ENCODE results near the gene NSL1. TPM values are rescaled to one million over a fixed set of nuclear protein-coding genes. Genes with fewer than 3 reads are reported as not detected.

NSL1 gene
- total RNA-seq, 1 donor from 2014 or later = 33.0 TPM

GRCh38 chr1:212819726-212820125 lies 28.1 kb upstream of the NSL1 start:
- peaks cover 9% of the 10 kb centered on the region for H3K36me3 Mint-ChIP-seq (ENCODE audit: low read depth, unreplicated experiment)
- H3K27ac Mint-ChIP-seq (ENCODE audit: unreplicated experiment) = no peak overlapping the region
- peaks cover 5% of the 10 kb centered on the region for H3K4me1 Mint-ChIP-seq (ENCODE audit: unreplicated experiment)
- H3K9me3 Mint-ChIP-seq (ENCODE audit: unreplicated experiment) = no peaks in the 10 kb centered on the region
- no peak overlapping the region for H3K4me3 Mint-ChIP-seq (ENCODE audit: unreplicated experiment)
- TF ChIP-seq CTCF (IDR thresholded peaks at IDR 0.05; ENCODE audit: unreplicated experiment) = no peak
- H3K27me3 Mint-ChIP-seq (ENCODE audit: unreplicated experiment) = no peaks in the 10 kb centered on the region
- no peak for DNase-seq (ENCODE audit: low spot score)

GRCh38 chr1:212816567-212817278 lies 25.1 kb upstream of the NSL1 start:
- no peaks in the 10 kb centered on the region for H3K9me3 Mint-ChIP-seq (ENCODE audit: unreplicated experiment)
- H3K27me3 Mint-ChIP-seq (ENCODE audit: unreplicated experiment) = no peaks in the 10 kb centered on the region
- no peaks in the 10 kb centered on the region for H3K36me3 Mint-ChIP-seq (ENCODE audit: low read depth, unreplicated experiment)
- no peak for DNase-seq (ENCODE audit: low spot score)
- TF ChIP-seq CTCF (IDR thresholded peaks at IDR 0.05; ENCODE audit: unreplicated experiment) = no peak
- H3K4me1 Mint-ChIP-seq (ENCODE audit: unreplicated experiment) = peaks cover 5% of the 10 kb centered on the region
- no peak overlapping the region for H3K4me3 Mint-ChIP-seq (ENCODE audit: unreplicated experiment)
- no peak overlapping the region for H3K27ac Mint-ChIP-seq (ENCODE audit: unreplicated experiment)

- Mint-ChIP-seq H3K36me3 (ENCODE audit: low read depth, unreplicated experiment) (no peaks in the 10 kb centered on the region), H3K27ac (ENCODE audit: unreplicated experiment) (no peak overlapping the region), H3K4me3 (ENCODE audit: unreplicated experiment) (no peak overlapping the region), H3K4me1 (ENCODE audit: unreplicated experiment) (peaks cover 3% of the 10 kb centered on the region), H3K9me3 (ENCODE audit: unreplicated experiment) (no peaks in the 10 kb centered on the region), H3K27me3 (ENCODE audit: unreplicated experiment) (no peaks in the 10 kb centered on the region)
- no peak for TF ChIP-seq CTCF (IDR thresholded peaks at IDR 0.05; ENCODE audit: unreplicated experiment)
- DNase-seq (ENCODE audit: low spot score) = no peak
Measured at GRCh38 chr1:212814537-212815334, 23.2 kb upstream of the NSL1 start.

- TF ChIP-seq CTCF (IDR thresholded peaks at IDR 0.05; ENCODE audit: unreplicated experiment) = no peak
- no peaks in the 10 kb centered on the region for H3K27me3 Mint-ChIP-seq (ENCODE audit: unreplicated experiment)
- no peaks in the 10 kb centered on the region for H3K9me3 Mint-ChIP-seq (ENCODE audit: unreplicated experiment)
- no peak overlapping the region for H3K4me3 Mint-ChIP-seq (ENCODE audit: unreplicated experiment)
- peaks cover 14% of the 10 kb centered on the region for H3K36me3 Mint-ChIP-seq (ENCODE audit: low read depth, unreplicated experiment)
- DNase-seq (ENCODE audit: low spot score) = no peak
- no peak overlapping the region for H3K27ac Mint-ChIP-seq (ENCODE audit: unreplicated experiment)
- H3K4me1 Mint-ChIP-seq (ENCODE audit: unreplicated experiment) = no peaks in the 10 kb centered on the region
Measured at GRCh38 chr1:212805767-212806166, 14.2 kb upstream of the NSL1 start.

GRCh38 chr1:212797681-212798080 lies 6.1 kb upstream of the NSL1 start:
- Mint-ChIP-seq H3K4me1 (ENCODE audit: unreplicated experiment) (peaks cover 20% of the 10 kb centered on the region), H3K9me3 (ENCODE audit: unreplicated experiment) (no peaks in the 10 kb centered on the region), H3K36me3 (ENCODE audit: low read depth, unreplicated experiment) (peaks cover 18% of the 10 kb centered on the region), H3K27me3 (ENCODE audit: unreplicated experiment) (peaks cover 1% of the 10 kb centered on the region), H3K4me3 (ENCODE audit: unreplicated experiment) (no peak overlapping the region), H3K27ac (ENCODE audit: unreplicated experiment) (no peak overlapping the region)
- TF ChIP-seq CTCF (IDR thresholded peaks at IDR 0.05; ENCODE audit: unreplicated experiment) = no peak
- no peak for DNase-seq (ENCODE audit: low spot score)
